Measurements from ENCODE around the gene ZSWIM8. TPM values are rescaled to one million over a fixed set of nuclear protein-coding genes. Genes with fewer than 3 reads are reported as not detected.
A peak's percentile ranks its signal among the peaks of the same experiment; 100 is the strongest.

The ZSWIM8 gene
- total RNA-seq, 1 experiment from 2014 or later: 59.1 TPM

GRCh38 chr10:73780301-73780700 is 5.1 kb upstream of the ZSWIM8 start:
- no peaks in the 10 kb centered on the region for H3K27me3 Mint-ChIP-seq (ENCODE audit: low read depth)
- ATAC-seq (no peak), DNase-seq (ENCODE audit: low spot score) (no peak)
- TF ChIP-seq GRHL2 (CRISPR knock-in tag; IDR thresholded peaks at IDR 0.05; ENCODE audit: insufficient replicate concordance, severe bottlenecking) (no peak), PRRX2 (CRISPR knock-in tag; IDR thresholded peaks at IDR 0.05) (no peak), PRDM15 (CRISPR knock-in tag; IDR thresholded peaks at IDR 0.05) (no peak), KAT7 (CRISPR knock-in tag; IDR thresholded peaks at IDR 0.05; ENCODE audit: borderline replicate concordance) (no peak), SOX15 (CRISPR knock-in tag; IDR thresholded peaks at IDR 0.05) (no peak), E2F1 (CRISPR knock-in tag; IDR thresholded peaks at IDR 0.05) (no peak), JAZF1 (CRISPR knock-in tag; IDR thresholded peaks at IDR 0.05) (no peak), ESRRA (CRISPR knock-in tag; IDR thresholded peaks at IDR 0.05; ENCODE audit: borderline replicate concordance) (no peak), ARID4B (CRISPR knock-in tag; IDR thresholded peaks at IDR 0.05; ENCODE audit: borderline replicate concordance) (no peak)
- POLR2A ChIA-PET: no interaction called here
- H3K27ac Mint-ChIP-seq: peak overlapping the region; percentile 55
- peaks cover 27% of the 10 kb centered on the region for H3K4me1 Mint-ChIP-seq
- peaks cover 18% of the 10 kb centered on the region for H3K36me3 Mint-ChIP-seq
- CTCF ChIA-PET: no interaction called here
- no peaks in the 10 kb centered on the region for H3K9me3 Mint-ChIP-seq
- peak overlapping the region; percentile 99 for H3K4me3 Mint-ChIP-seq

GRCh38 chr10:73780966-73781365 is 4.4 kb upstream of the ZSWIM8 start:
- ChIA-PET CTCF (interaction anchor here (1.7 kb wide), 1 partner anchor 8 kb away, joined by 11 read pairs; a partner anchor contains a TSS), POLR2A (interaction anchor here (1.2 to 1.7 kb wide), 2 partner anchors 9 to 38 kb away, joined by 4 to 14 read pairs; a partner anchor contains a TSS)
- Mint-ChIP-seq H3K9me3 (no peaks in the 10 kb centered on the region), H3K27me3 (ENCODE audit: low read depth) (no peaks in the 10 kb centered on the region), H3K36me3 (peaks cover 13% of the 10 kb centered on the region), H3K4me3 (peak overlapping the region; percentile 99), H3K27ac (peak overlapping the region; percentile 82; the same call in 1 of the 2 replicates), H3K4me1 (peaks cover 25% of the 10 kb centered on the region)
- ATAC-seq (no peak), DNase-seq (ENCODE audit: low spot score) (no peak)
- no peak for TF ChIP-seq GTF2I (CRISPR knock-in tag; conservative IDR thresholded peaks at IDR 0.05)
- TF ChIP-seq ZNF512 (CRISPR knock-in tag; IDR thresholded peaks at IDR 0.05; ENCODE audit: borderline replicate concordance): no peak
- no peak for TF ChIP-seq EMX1 (CRISPR knock-in tag; IDR thresholded peaks at IDR 0.05)
- TF ChIP-seq ZNF219 (CRISPR knock-in tag; IDR thresholded peaks at IDR 0.05; ENCODE audit: borderline replicate concordance): no peak
- no peak for TF ChIP-seq SOX15 (CRISPR knock-in tag; IDR thresholded peaks at IDR 0.05)
- no peak for TF ChIP-seq ZNF396 (CRISPR knock-in tag; IDR thresholded peaks at IDR 0.05; ENCODE audit: borderline replicate concordance)
- no peak for TF ChIP-seq ATF2 (CRISPR knock-in tag; IDR thresholded peaks at IDR 0.05; ENCODE audit: borderline replicate concordance, low read depth)
- no peak for TF ChIP-seq E2F1 (CRISPR knock-in tag; IDR thresholded peaks at IDR 0.05)
- no peak for TF ChIP-seq JUN (CRISPR knock-in tag; IDR thresholded peaks at IDR 0.05)
- TF ChIP-seq ZNF317 (CRISPR knock-in tag; IDR thresholded peaks at IDR 0.05; ENCODE audit: borderline replicate concordance, low read depth): no peak
- TF ChIP-seq KAT7 (CRISPR knock-in tag; IDR thresholded peaks at IDR 0.05; ENCODE audit: borderline replicate concordance): no peak
- TF ChIP-seq TP53 (CRISPR knock-in tag; IDR thresholded peaks at IDR 0.05): no peak
- no peak for TF ChIP-seq PRRX2 (CRISPR knock-in tag; IDR thresholded peaks at IDR 0.05)
- no peak for TF ChIP-seq NR3C1 (CRISPR knock-in tag; conservative IDR thresholded peaks at IDR 0.05; ENCODE audit: low read depth)

Measured in WTC11 (cell line).